ENCODE data around the gene CD99.

The CD99 gene

GRCh38 chrX:2789569-2789968 is 98.5 kb downstream of the CD99 start:
- CTCF ChIA-PET, result no interaction called here
- H3K4me3 ChIP-seq (ENCODE audit: low read depth, low read length), result no peak overlapping the region
- H3K9me3 ChIP-seq (ENCODE audit: control insufficient read depth, insufficient read depth, low read depth, low read length), result no peaks in the 10 kb centered on the region
- no peaks in the 10 kb centered on the region for H3K4me1 ChIP-seq (ENCODE audit: control insufficient read depth, insufficient read depth, low read length)
- TF ChIP-seq ZNF449 (tag by site-specific recombination; IDR thresholded peaks at IDR 0.05) (no peak), ZNF16 (tag by site-specific recombination; IDR thresholded peaks at IDR 0.05; ENCODE audit: low read depth) (no peak), ZBTB1 (tag by site-specific recombination; IDR thresholded peaks at IDR 0.05) (no peak), BCL6B (tag by site-specific recombination; IDR thresholded peaks at IDR 0.05) (no peak), ZFP3 (tag by site-specific recombination; IDR thresholded peaks at IDR 0.05; ENCODE audit: low read depth) (no peak), ZNF292 (tag by site-specific recombination; IDR thresholded peaks at IDR 0.05; ENCODE audit: borderline replicate concordance, low read depth) (no peak), ZNF514 (tag by site-specific recombination; IDR thresholded peaks at IDR 0.05) (no peak), ZNF76 (tag by site-specific recombination; IDR thresholded peaks at IDR 0.05; ENCODE audit: borderline replicate concordance, low read depth) (no peak), ZNF18 (tag by site-specific recombination; IDR thresholded peaks at IDR 0.05) (no peak), TCF7L2 (IDR thresholded peaks at IDR 0.05; ENCODE audit: borderline replicate concordance, low read depth, low read length) (no peak), ZBTB49 (tag by site-specific recombination; IDR thresholded peaks at IDR 0.05; ENCODE audit: low read depth) (no peak), ZNF366 (tag by site-specific recombination; conservative IDR thresholded peaks at IDR 0.05) (no peak), PRDM4 (tag by site-specific recombination; IDR thresholded peaks at IDR 0.05) (no peak), ZNF37A (tag by site-specific recombination; IDR thresholded peaks at IDR 0.05) (no peak), ZNF518A (tag by site-specific recombination; conservative IDR thresholded peaks at IDR 0.05; ENCODE audit: low read depth) (no peak), SETDB1 (IDR thresholded peaks at IDR 0.05; ENCODE audit: insufficient read length, low read length) (no peak), ZNF266 (tag by site-specific recombination; IDR thresholded peaks at IDR 0.05; ENCODE audit: low read depth) (no peak)
- H3K27ac ChIP-seq (ENCODE audit: extremely low read depth, low read depth, low read length), result no peak overlapping the region
- POLR2A ChIA-PET, result no interaction called here
- H3K36me3 ChIP-seq (ENCODE audit: control insufficient read depth in 2 of 2, insufficient read depth in 1 of 2, low read length in 2 of 2), result no peaks in the 10 kb centered on the region
